Skin of body (tissue), 2 donors: ENCODE measurements around the gene C17orf67. TPM values are rescaled to one million over a fixed set of nuclear protein-coding genes. Genes with fewer than 3 reads are reported as not detected.

Source experiments
- small RNA-seq: library from RNA; depleted of rRNA; stranded (forward); fragments of <200 nt; gene quantifications from one replicate; pipeline ENCODE3, GENCODE V24; 2014; ENCODE audit warnings: low replicate concordance
- total RNA-seq: library from RNA; depleted of rRNA; stranded (reverse); fragments of >200 nt; gene quantifications from one replicate; pipeline ENCODE4 v1.2.3, GENCODE V29; 2014

C17orf67 gene
- total RNA-seq, 1 donor from 2014 or later = 0.79 TPM

Small RNA genes lying within 50 kb of the gene (small RNA-seq; reads per million reads assigned to genes)
- not detected for gene RNU6-1158P

Other genes starting within 250 kb of the C17orf67 start
- gene NOG, start 240.2 kb downstream of the C17orf67 start, total RNA-seq = 3.6 TPM
- 9.4 TPM for gene DGKE, start 231 bp upstream of the C17orf67 start, total RNA-seq
- 21.6 TPM for gene TRIM25, start 80.1 kb upstream of the C17orf67 start, total RNA-seq
- 17.1 TPM for gene COIL, start 127.1 kb upstream of the C17orf67 start, total RNA-seq
- gene SCPEP1, start 144.2 kb upstream of the C17orf67 start, total RNA-seq = 40.9 TPM